MG63 (cell line): ENCODE results near the gene IGSF21. TPM values are rescaled to one million over a fixed set of nuclear protein-coding genes. Genes with fewer than 3 reads are reported as not detected.

ENCODE experiments used
- DNase-seq: peaks from one replicate; pipeline ENCODE4 v3.0.0-alpha.2; 2020
- H3K27me3 ChIP-seq: fragments of 250-450 bp; sonication (Bioruptor Pico); 2 replicates; pipeline ENCODE4 v1.5.1; 2020; ENCODE audit warnings: mild to moderate bottlenecking, moderate library complexity
- H3K36me3 ChIP-seq: fragments of 250-450 bp; sonication (Bioruptor Pico); 2 replicates; pipeline ENCODE4 v1.5.1; 2020; ENCODE audit warnings: mild to moderate bottlenecking, moderate library complexity
- H3K4me3 ChIP-seq: fragments of 250-450 bp; sonication (Bioruptor Pico); 2 replicates; pipeline ENCODE4 v1.5.1; 2020; ENCODE audit warnings: mild to moderate bottlenecking, moderate library complexity
- H3K9me3 ChIP-seq: fragments of 250-450 bp; sonication (Bioruptor Pico); 2 replicates; pipeline ENCODE4 v1.5.1; 2020; ENCODE audit warnings: mild to moderate bottlenecking, moderate library complexity
- total RNA-seq: library from RNA; depleted of rRNA; stranded (reverse); fragments of >200 nt; shearing (Covaris generic); gene quantifications from 2 replicates; pipeline ENCODE4 v1.2.3, GENCODE V29; 2014; ENCODE audit warnings: low replicate concordance

IGSF21 gene
- total RNA-seq, 1 experiment from 2014 or later: not detected

DNA sequence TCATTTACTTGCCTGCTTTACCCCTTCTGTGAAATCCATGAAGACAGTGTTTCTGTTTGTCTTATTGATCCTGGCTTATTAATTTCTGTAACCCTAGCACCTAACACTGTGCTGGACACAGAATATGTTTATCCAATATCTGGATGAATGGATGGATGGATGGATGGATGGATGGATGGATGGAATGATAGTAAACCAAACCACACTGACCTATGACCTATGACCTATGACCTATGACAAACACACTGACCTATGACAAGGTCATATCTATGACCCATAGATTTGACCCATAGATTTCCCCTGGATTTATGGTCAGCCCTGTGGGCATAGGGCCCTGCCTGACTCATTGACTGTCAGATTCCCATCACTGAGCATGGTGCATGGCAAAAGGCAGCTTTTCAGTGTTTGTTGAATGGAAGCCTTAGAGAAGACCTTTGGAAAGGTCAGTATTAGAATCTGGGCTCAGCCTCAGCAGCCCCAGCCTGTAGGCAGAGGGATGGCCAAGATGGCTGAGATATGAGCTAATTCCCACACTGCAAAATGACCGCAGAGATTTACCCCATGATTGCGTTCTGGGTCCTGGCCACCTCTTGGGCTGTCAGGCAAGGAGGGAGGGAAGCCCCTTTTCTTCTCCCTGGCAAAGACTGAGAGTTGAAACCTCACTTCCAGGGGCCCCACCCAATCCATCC is 24.6 kb downstream of the IGSF21 start:
- Histone ChIP-seq H3K9me3 (no peaks in the 10 kb centered on the region), H3K4me3 (no peak overlapping the region), H3K27me3 (no peaks in the 10 kb centered on the region), H3K36me3 (no peaks in the 10 kb centered on the region)
- no peak for DNase-seq

DNA sequence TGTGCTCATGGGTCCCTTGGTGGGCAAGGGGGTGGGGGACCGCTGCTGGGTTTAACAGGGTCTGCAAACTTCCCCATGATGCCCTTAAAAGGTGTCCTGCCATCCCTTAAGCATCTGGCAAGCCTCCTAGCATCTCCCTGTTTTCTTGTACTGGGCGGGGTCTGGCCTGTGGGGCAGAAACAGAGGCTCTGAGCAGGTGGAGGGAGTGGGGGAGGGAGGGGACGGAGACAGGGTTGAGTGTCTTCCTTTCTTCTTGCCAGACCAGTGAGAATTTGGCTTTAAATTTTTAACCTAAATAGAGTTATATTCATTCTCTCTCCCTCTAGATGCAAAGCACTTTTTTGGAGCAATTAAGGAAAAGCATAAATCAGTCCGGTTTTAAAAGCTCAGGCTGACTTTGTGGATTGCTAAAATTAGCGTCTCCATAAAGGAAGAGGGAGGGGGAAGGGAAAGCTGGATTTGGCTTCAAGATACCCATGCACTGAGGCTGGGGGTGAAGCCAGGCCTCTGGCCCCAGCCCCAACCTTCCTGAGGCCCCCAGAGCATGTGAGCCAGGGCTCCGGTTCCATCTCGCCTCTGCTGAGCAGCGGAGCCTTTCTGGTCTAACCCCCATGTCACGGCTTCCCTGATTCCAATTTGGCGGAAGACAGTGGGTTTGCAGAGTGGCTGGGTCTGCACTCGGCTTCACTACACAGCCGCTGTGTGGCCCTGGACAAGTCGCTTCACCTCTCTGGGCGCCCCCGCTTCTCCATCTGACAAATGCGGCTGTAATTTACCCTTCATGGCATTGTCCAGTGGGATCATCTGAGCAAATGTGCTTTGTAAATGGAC is 25.3 kb downstream of the IGSF21 start:
- DNase-seq: no peak
- no peaks in the 10 kb centered on the region for H3K9me3 ChIP-seq
- H3K4me3 ChIP-seq: no peak overlapping the region
- no peaks in the 10 kb centered on the region for H3K36me3 ChIP-seq
- H3K27me3 ChIP-seq: no peaks in the 10 kb centered on the region

DNA sequence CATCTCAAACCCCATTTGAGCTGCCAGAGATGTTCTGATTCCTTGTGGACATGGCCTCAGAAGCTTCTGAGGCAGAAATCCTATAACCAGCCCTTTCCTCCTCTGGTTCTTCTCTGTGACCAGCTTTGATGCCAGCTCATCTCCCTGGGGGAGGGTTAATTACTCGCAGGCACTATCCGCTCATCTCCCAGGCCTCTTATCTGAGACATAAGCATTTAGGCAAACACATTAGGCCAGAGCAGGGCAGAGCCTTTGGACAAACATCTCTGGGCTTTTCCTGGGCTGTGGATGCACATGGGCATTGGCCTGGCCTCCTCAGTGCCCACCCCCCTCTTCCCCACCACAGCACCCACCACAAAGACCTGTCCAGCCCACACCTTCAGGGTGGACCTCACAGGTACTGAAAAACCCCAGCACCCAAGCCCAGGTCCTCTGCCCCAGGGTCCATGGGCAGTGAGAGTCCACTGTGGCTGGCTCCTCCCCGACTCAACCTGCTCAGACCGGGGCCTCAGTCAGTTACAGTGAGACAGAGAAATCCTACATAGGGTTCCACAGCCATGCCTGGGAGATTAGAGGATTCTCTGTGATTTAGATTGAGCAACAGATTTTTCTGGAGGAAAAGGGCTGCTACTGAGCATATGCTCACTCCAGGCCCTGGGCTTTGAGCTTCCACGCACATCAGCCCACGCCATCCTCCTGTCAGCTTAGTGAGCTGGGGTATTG is 26.9 kb downstream of the IGSF21 start:
- Histone ChIP-seq H3K27me3 (no peaks in the 10 kb centered on the region), H3K9me3 (no peaks in the 10 kb centered on the region), H3K4me3 (no peak overlapping the region), H3K36me3 (no peaks in the 10 kb centered on the region)
- DNase-seq: no peak

DNA sequence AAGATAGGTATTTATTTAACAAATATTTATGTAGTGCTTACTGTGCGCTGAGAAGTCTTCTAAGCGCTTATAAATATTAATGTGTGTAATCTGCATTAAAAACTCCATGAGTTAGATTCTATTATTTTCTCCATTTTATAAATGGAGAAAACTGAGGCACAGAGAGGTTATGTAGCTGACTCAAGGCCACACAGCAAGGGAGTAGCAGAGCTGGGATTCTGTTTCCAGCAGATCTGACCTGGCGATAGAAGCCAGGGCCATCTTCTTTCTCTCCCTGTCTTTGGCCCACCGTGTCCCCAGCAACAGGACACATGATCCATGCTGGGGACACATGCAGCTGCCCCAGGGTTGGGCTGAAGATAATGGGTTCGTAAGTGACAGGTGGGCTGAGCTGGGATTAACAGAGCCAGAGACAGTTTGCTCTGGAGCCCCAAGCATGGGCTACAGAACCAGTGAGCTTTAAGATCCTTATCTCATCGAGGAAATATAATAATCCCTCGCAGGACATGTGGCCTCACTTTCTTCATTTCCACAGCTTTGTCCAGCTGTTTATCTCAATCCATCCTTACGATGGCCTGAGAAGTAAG is 30.3 kb downstream of the IGSF21 start:
- H3K9me3 ChIP-seq: no peaks in the 10 kb centered on the region
- no peaks in the 10 kb centered on the region for H3K27me3 ChIP-seq
- H3K36me3 ChIP-seq: no peaks in the 10 kb centered on the region
- H3K4me3 ChIP-seq: no peak overlapping the region
- DNase-seq: no peak

DNA sequence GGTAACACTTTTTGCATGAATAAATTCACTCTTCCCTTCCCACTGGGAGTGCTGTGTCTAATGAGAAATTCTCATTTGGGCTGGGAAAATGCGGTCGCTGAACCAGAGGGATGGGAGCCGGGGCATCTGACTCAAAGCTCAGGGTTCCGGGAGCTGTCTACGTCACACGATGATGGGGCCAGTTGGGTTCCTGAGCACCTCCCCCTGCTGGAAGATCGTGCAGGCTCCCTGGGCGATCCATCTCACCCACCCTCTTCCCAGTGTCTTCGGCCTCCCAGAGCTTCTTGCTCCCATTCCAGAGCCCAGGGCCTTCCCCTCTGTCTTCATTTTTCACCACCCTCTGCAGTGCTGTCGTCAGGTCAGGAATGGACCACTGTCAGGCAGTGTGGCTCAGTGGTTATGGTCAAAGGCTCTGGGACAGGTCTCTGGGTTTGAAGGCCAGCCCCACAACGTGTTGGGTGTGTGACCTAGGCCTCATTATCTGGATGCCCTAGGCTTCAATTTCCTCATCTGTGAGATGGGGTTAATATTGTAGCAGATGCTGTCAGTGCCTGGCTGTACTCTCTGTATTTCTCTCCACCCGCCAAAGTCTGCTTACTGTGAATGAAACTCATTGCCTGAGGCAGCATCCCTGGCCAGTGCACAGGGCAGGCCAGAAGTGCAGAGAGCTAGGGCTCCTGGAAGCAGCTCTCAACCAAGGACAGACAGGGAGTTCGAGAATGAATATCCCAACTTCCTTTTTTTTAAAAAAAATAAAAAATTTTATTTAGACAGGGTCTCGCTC is 31.8 kb downstream of the IGSF21 start:
- no peak for DNase-seq
- H3K36me3 ChIP-seq: no peaks in the 10 kb centered on the region
- H3K4me3 ChIP-seq: no peak overlapping the region
- no peaks in the 10 kb centered on the region for H3K9me3 ChIP-seq
- H3K27me3 ChIP-seq: no peaks in the 10 kb centered on the region

DNA sequence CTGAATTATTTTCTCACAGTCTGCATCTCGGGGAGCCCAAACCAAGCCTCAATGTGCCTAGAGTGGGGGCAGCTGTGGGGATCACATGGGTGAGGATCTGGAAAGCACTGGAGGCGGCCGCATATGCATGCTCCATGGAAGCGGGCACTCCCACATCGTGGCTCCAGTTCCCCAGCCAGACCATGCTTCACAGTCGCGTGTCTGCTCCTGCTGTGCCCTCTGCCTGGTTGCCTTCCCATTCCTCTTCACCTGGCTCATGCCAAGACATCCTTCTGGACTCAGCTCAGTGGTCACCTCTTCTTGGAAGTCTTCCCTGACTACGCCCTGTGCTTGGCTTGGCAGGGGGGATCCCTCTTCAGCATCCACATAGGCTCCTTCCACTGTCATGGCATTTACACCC is 32.8 kb downstream of the IGSF21 start:
- no peaks in the 10 kb centered on the region for H3K27me3 ChIP-seq
- H3K36me3 ChIP-seq: no peaks in the 10 kb centered on the region
- no peak overlapping the region for H3K4me3 ChIP-seq
- H3K9me3 ChIP-seq: no peaks in the 10 kb centered on the region
- DNase-seq: no peak

DNA sequence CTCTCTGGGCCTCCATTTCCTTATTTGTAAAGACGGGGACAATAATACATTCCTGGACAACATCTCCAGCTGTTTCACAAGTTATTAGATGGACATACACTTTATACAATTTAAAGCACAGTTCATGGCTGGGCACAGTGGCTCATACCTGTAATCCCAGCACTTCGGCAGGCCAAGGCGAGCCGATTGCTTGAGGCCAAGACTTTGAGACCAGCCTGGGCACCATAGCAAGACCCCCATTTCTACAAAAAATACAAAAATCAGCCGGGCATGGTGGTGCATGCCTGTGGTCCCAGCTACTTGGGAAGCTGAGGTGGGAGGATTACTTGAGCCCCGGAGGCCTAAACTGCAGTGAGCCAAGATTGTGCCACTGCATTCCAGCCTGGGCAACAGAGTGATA is 34.1 kb downstream of the IGSF21 start:
- DNase-seq: no peak
- Histone ChIP-seq H3K27me3 (no peaks in the 10 kb centered on the region), H3K9me3 (no peaks in the 10 kb centered on the region), H3K36me3 (no peaks in the 10 kb centered on the region), H3K4me3 (no peak overlapping the region)

DNA sequence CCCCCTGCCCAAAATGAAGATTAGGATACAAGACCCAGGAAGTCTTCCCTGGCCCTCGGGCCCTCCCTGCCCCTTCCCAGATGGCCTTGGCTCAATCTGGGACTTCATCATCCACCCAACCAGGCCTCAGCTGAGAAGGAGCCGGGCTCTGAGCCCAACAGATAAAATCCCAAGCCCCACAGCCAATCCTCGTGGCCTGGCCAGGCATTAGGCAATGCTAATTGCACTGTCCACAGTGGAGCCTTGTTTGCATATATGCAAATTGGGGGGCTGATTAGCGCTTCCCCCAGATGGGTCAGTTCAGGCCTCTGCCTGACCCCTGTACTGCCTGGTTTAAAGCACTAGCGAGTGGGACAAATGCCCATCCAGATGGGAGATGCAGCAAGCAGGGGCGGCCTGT is 34.9 kb downstream of the IGSF21 start:
- H3K4me3 ChIP-seq: no peak overlapping the region
- no peaks in the 10 kb centered on the region for H3K27me3 ChIP-seq
- no peaks in the 10 kb centered on the region for H3K36me3 ChIP-seq
- no peak for DNase-seq
- H3K9me3 ChIP-seq: no peaks in the 10 kb centered on the region

DNA sequence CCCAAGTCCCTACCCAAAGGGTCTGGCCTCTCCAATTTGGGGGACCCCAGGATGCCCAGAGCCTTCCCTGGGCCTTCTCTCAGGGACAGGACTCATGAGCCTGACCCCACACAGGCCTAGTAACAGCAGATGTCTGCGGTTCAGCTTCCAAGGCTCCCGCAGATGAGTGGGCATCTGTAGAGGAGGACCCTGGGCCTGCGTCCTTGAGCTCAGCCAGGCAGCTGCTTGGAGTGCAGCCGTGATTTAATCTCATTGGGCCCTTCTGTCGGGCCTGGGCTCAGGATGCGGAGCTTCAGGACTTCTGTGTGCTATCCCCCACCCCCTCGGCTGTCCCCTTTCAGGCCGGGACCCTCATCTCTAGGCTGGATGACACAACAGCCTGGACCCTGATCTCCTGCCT is 35.4 kb downstream of the IGSF21 start:
- no peaks in the 10 kb centered on the region for H3K27me3 ChIP-seq
- H3K36me3 ChIP-seq: no peaks in the 10 kb centered on the region
- DNase-seq: no peak
- no peaks in the 10 kb centered on the region for H3K9me3 ChIP-seq
- no peak overlapping the region for H3K4me3 ChIP-seq

DNA sequence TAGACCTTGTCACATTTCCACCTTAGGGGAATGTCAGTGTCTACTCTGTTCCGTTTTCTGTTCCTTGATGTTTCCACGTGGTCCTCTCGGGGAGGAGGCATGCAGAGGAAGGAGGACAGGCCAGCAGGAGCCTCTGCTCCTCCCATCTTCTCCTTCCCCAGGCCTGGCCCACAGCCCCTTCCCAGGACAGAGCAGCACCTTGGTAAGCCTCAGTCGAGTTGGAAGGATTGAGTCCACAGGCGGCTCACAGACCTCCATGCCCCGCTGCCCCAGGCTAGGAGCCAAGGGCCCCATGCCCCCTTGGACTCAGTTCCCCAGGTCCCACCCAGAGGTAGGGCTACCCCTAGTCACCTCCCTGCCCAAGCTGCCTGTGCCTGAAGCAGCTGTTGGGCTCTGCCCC is 36.5 kb downstream of the IGSF21 start:
- no peak for DNase-seq
- H3K9me3 ChIP-seq: no peaks in the 10 kb centered on the region
- no peak overlapping the region for H3K4me3 ChIP-seq
- H3K27me3 ChIP-seq: no peaks in the 10 kb centered on the region
- no peaks in the 10 kb centered on the region for H3K36me3 ChIP-seq

DNA sequence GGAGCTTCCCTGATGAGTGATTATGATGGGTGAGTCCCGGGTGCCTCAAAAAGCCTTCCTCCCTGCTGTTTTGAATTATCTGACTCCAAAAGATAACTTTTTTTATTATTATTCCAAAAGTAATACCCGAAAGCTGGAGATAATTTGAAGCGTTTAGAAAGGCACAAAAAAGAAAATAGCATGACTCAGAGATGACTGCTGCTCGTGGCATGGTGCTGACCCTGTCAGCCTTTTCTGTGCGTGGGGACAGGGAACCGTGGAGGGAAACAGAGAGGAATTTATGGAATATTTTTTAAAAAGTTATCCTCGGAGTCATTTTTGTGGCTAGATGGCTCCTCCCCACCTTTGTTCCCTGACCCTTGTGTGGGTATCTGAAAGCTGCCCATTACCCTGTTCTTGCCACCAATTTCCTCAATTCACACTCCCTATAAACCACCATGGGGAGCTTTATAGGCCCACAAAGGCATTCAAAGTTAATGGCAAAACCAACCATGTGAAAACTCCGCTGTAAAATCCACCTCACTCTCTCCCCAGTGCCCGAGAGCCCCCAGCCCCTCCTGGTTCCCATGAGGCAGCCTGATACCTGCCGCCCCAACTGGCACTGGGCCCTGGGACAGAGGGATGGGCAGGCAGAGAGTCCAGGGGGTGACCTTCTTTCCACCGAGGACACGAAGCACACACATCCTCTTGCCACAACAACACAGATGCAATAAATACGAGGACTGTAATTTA is 37.5 kb downstream of the IGSF21 start:
- Histone ChIP-seq H3K27me3 (no peaks in the 10 kb centered on the region), H3K9me3 (no peaks in the 10 kb centered on the region), H3K36me3 (no peaks in the 10 kb centered on the region), H3K4me3 (no peak overlapping the region)
- DNase-seq: no peak

DNA sequence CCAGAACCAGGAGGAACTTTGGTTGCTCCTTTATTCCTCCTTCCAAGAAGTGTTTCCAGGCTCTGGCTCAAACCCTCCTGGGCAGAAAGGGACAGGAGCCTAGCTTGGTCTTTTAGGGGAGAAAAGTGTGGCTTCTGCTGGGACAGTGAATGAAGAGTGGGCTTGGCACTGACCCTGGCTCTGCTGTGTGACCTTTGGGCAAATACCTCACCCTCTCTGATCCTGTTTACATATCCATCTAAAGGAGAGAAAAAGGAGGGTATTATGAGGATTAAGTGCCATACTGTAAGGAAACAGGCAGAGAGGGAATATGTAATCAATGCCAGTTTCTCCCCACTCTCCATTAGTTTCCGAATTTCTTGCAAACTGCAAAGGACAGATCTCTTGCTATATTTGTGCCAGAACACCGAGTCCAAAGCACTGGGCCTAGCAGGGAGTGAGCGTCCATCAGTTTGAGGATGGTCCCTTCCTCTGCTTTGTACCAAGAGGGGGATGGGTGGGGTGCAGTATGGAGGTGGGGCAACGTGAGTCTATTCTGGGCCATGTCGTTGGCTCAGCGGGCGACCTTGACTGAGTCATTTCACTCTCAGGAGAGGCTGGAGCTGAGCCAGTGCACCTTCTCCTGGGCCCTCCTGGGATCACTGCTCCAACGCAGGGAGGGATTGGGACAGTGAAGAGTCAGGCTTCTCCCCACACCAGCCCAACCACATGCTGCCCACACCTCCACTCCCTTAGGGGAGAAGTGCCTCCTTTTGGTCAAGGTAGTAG is 38.4 kb downstream of the IGSF21 start:
- no peak for DNase-seq
- Histone ChIP-seq H3K27me3 (no peaks in the 10 kb centered on the region), H3K9me3 (no peaks in the 10 kb centered on the region), H3K36me3 (no peaks in the 10 kb centered on the region), H3K4me3 (no peak overlapping the region)

DNA sequence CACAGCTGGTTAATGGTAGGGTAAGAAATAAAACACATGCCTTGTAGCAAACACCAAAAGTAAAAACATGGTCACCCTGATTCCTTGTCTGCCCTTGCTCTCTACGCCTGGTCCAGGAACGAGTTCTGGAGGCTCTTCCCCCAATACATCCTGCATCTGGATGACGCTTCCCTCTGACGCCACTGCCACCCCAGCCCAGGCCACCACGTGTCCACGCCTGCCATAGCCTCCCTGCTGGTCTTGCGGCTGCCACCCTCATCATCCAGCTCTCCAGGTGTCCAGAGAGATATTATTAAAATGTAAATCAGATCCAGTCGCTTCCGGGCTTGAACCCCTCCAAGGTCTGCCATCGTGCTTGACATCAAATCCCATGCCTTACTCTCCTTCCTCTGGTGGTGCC is 39.3 kb downstream of the IGSF21 start:
- H3K36me3 ChIP-seq: no peaks in the 10 kb centered on the region
- H3K4me3 ChIP-seq: no peak overlapping the region
- H3K9me3 ChIP-seq: no peaks in the 10 kb centered on the region
- DNase-seq: no peak
- no peaks in the 10 kb centered on the region for H3K27me3 ChIP-seq

DNA sequence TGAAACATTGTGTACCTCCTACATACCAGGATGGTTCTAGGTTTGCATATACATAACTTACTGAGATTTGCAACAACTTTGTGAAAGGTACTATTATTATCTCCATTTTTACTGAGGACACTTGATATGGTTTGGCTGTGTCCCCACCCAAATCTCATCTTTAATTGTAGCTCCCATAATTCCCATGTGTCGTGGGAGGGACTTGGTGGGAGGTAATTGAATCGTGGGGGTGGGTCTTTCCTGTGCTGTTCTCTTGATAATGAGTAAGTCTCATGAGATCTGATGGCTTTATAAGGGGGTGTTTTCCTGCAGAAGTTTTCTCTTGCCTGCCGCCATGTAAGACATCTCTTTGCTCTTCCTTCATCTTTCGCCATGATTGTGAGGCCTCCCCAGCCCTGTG is 40.1 kb downstream of the IGSF21 start:
- Histone ChIP-seq H3K9me3 (no peaks in the 10 kb centered on the region), H3K4me3 (no peak overlapping the region), H3K27me3 (no peaks in the 10 kb centered on the region), H3K36me3 (no peaks in the 10 kb centered on the region)
- DNase-seq: no peak

DNA sequence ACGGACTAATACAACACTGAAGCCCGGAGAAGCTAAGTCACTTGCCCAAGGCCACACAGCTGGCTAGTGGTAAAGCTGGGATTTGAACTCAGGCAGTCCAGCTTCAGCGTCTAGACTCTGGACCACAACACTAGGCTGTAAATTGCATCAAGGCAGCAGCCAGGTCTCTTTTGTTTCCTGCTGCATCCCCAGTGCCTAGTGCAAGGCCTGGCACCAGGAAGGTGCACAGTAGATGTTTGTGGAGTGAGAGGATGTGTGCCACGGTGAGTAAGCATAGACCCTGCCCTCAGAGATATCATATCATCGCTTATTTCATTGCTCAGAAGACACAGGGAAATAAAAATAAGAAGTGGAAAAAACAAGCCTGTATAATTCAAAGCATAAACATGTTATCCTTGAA is 40.9 kb downstream of the IGSF21 start:
- Histone ChIP-seq H3K36me3 (no peaks in the 10 kb centered on the region), H3K4me3 (no peak overlapping the region), H3K9me3 (no peaks in the 10 kb centered on the region), H3K27me3 (no peaks in the 10 kb centered on the region)
- DNase-seq: no peak
